ENCODE data around the gene ADAM12.

Gene ADAM12

GRCh38 chr10:126387041-126387921 lies 996 bp downstream of the ADAM12 start (continued):
- peak; percentile 93 for TF ChIP-seq ZNF335 (tag by site-specific recombination; conservative IDR thresholded peaks at IDR 0.05)
- TF ChIP-seq HOXD13 (CRISPR knock-in tag; IDR thresholded peaks at IDR 0.05; ENCODE audit: borderline replicate concordance) = no peak
- TF ChIP-seq ZFP37 (tag by site-specific recombination; IDR thresholded peaks at IDR 0.05) = 0 out of 2 replicates have a peak, but pooled peaks have one; percentile 11
- no peak for TF ChIP-seq GFI1B (tag by site-specific recombination; IDR thresholded peaks at IDR 0.05)
- TF ChIP-seq ZNF548 (tag by site-specific recombination; IDR thresholded peaks at IDR 0.05) = no peak
- peak; percentile 68 for TF ChIP-seq ZIC2 (tag by site-specific recombination; IDR thresholded peaks at IDR 0.05)
- TF ChIP-seq ZBTB8A (tag by site-specific recombination; IDR thresholded peaks at IDR 0.05) = peak; percentile 64
- no peak for TF ChIP-seq ZNF571 (tag by site-specific recombination; IDR thresholded peaks at IDR 0.05)
- TF ChIP-seq ZNF660 (tag by site-specific recombination; IDR thresholded peaks at IDR 0.05) = 0 out of 2 replicates have a peak, but pooled peaks have one; percentile 43
- TF ChIP-seq IKZF3 (tag by site-specific recombination; IDR thresholded peaks at IDR 0.05) = no peak
- no peak for TF ChIP-seq ZNF416 (tag by site-specific recombination; IDR thresholded peaks at IDR 0.05)
- peak; percentile 64 for TF ChIP-seq GLIS2 (tag by site-specific recombination; IDR thresholded peaks at IDR 0.05)
- TF ChIP-seq PATZ1 (tag by site-specific recombination; IDR thresholded peaks at IDR 0.05) = peak; percentile 55; the same call in 1 of the 2 replicates
- 0 out of 2 replicates have a peak, but pooled peaks have one; percentile 13 for TF ChIP-seq ZNF10 (tag by site-specific recombination; IDR thresholded peaks at IDR 0.05)
- TF ChIP-seq ZNF76 (tag by site-specific recombination; IDR thresholded peaks at IDR 0.05; ENCODE audit: borderline replicate concordance, low read depth) = no peak
- TF ChIP-seq ZBTB26 (tag by site-specific recombination; optimal IDR thresholded peaks at IDR 0.05) = peak; percentile 55
- peak; percentile 51; the same call in 1 of the 2 replicates for TF ChIP-seq ZNF692 (tag by site-specific recombination; IDR thresholded peaks at IDR 0.05)
- TF ChIP-seq SCRT1 (tag by site-specific recombination; IDR thresholded peaks at IDR 0.05; ENCODE audit: borderline replicate concordance) = peak; percentile 87
- TF ChIP-seq ZSCAN30 (tag by site-specific recombination; IDR thresholded peaks at IDR 0.05) = peak; percentile 51
- TF ChIP-seq ZNF777 (tag by site-specific recombination; IDR thresholded peaks at IDR 0.05; ENCODE audit: borderline replicate concordance) = peak; percentile 63; the same call in 1 of the 2 replicates
- TF ChIP-seq ZNF366 (tag by site-specific recombination; conservative IDR thresholded peaks at IDR 0.05) = no peak; the same call in 1 of the 2 replicates
- 0 out of 2 replicates have a peak, but pooled peaks have one; percentile 26 for TF ChIP-seq HIC1 (tag by site-specific recombination; IDR thresholded peaks at IDR 0.05)
